GM10266 (cell line): Measurements from ENCODE around the gene ABCC3.

Source experiments
- DNase-seq: peaks from one replicate; pipeline ENCODE4 v3.0.0; 2012; ENCODE audit errors: extremely low spot score
- TF ChIP-seq, protein P1 (sequence below): IDR thresholded peaks from 2 replicates; pipeline ENCODE4 v1.5.1; 2012; ENCODE audit warnings: mild to moderate bottlenecking, low read depth; ENCODE audit not compliant: control insufficient read depth, insufficient read depth; ENCODE audit errors: missing control alignments

Gene ABCC3

DNA sequence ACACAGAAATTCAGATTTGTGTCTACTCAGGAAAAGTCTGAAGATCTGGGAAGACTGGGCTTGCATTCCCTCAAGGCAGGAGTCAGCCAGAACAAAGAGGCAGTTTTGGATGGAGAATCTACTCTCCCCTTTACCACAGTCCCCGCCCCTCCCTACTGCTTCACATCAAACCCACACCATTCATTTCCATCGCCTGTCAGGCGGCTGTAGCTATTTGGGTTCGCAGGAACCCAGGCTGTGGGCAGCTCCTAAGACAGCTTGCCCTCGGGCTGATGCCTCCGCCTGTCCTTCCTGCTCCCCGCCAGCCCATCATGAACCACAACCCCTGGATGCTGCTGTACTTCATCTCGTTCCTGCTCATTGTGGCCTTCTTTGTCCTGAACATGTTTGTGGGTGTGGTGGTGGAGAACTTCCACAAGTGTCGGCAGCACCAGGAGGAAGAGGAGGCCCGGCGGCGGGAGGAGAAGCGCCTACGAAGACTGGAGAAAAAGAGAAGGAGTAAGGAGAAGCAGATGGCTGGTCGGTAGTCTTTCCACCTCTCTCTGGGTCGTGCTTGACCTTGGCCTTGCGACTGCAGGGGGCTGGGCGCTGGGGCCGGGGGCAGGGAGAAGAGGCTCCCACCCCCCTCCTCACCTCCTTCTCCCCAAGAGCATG is 27.0 kb upstream of the ABCC3 start:
- TF ChIP-seq, protein P1, sequence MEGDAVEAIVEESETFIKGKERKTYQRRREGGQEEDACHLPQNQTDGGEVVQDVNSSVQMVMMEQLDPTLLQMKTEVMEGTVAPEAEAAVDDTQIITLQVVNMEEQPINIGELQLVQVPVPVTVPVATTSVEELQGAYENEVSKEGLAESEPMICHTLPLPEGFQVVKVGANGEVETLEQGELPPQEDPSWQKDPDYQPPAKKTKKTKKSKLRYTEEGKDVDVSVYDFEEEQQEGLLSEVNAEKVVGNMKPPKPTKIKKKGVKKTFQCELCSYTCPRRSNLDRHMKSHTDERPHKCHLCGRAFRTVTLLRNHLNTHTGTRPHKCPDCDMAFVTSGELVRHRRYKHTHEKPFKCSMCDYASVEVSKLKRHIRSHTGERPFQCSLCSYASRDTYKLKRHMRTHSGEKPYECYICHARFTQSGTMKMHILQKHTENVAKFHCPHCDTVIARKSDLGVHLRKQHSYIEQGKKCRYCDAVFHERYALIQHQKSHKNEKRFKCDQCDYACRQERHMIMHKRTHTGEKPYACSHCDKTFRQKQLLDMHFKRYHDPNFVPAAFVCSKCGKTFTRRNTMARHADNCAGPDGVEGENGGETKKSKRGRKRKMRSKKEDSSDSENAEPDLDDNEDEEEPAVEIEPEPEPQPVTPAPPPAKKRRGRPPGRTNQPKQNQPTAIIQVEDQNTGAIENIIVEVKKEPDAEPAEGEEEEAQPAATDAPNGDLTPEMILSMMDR = no peak
- no peak for DNase-seq

- TF ChIP-seq, protein P1 = no peak
- DNase-seq = no peak
Observed at GRCh38 chr17:50608700-50609379, 25.8 kb upstream of the ABCC3 start.

GRCh38 chr17:50609380-50610074 is 25.2 kb upstream of the ABCC3 start:
- TF ChIP-seq, protein P1 = no peak
- no peak for DNase-seq

- DNase-seq = no peak
- TF ChIP-seq, protein P1 = no peak
Observed at GRCh38 chr17:50611634-50612033, 23.0 kb upstream of the ABCC3 start.

- TF ChIP-seq, protein P1 = no peak
- no peak for DNase-seq
Observed at GRCh38 chr17:50612281-50612680, 22.4 kb upstream of the ABCC3 start.

DNA sequence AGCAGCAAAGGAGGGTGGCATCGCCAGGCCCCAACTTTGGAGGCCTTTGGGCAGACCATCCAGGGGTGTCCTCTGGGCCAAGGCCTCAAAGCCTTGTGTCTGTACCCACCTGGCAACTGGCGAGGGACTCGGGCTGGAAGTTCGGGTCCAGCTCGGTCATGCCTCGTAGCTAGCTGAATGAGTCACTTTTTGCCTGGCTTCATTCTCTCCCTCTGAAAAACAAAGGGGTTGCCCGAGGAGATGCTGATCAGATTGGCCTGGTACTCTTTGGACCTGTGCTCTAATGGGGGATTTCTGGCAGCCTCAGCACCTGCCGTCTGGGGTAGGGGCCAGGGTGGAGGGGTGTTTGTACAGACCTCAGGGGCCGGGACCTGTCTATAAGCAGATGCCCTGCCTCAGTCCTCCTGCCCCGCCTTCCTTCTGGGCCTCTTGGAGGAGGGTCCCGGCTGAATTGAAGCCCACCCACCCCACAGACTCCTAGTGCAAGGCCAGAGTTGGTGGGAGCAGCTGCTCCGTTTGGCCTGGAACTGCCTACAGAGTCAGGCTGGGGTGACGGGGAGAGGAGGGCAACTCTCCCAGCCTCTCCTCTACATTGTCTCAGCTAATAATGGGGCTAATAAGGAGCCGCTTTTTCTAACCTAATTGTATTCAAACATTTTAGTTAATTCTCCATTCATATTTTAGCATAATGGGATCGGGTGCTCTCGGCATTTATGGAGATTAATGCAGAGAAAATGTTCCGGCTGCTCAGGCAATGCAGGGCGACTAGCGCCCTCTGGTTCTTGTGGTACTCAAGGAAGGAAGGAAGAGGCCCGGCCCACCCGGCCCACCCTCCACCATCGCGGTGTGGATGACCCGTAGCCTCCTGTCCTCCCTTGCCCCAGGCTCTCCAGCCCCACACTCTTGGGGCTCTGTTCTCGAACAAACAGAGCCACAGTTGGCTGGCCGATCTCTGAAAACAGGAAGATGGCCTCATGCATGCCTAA is 21.4 kb upstream of the ABCC3 start:
- TF ChIP-seq, protein P1 = peak; percentile 4
- no peak for DNase-seq
